Measurements from ENCODE around the gene TUBA1B. TPM values are rescaled to one million over a fixed set of nuclear protein-coding genes. Genes with fewer than 3 reads are reported as not detected.
A peak's percentile ranks its signal among the peaks of the same experiment; 100 is the strongest.

TUBA1B gene
- 1,275 and 1,742 TPM in 2 replicates for total RNA-seq (2016; rRNA removed; fragmentation: Illumina TruSeq; extraction: Trizol)
- total RNA-seq (2016; cell fraction: cytosol; rRNA removed; fragmentation: Illumina TruSeq; extraction: Trizol; ENCODE audit: low read depth): 206 and 211 TPM in 2 replicates
- 1,254 and 1,746 TPM in 2 replicates for total RNA-seq (2016; cell fraction: insoluble cytoplasmic fraction; rRNA removed; fragmentation: Illumina TruSeq; extraction: Trizol)
- 303 and 313 TPM in 2 replicates for total RNA-seq (2016; cell fraction: membrane; rRNA removed; fragmentation: Illumina TruSeq; extraction: Trizol)
- 412 and 422 TPM in 2 replicates for total RNA-seq (2016; cell fraction: nucleus; rRNA removed; fragmentation: Illumina TruSeq; extraction: Trizol)
- 1,008 and 1,353 TPM in 2 replicates for polyA plus RNA-seq (2011; rRNA removed)
- 1,199 and 1,413 TPM in 2 replicates for polyA plus RNA-seq (2011; cell fraction: cytosol; rRNA removed)
- polyA plus RNA-seq (2011; cell fraction: nucleus; rRNA removed): 271 and 295 TPM in 2 replicates
- 414 and 527 TPM in 2 replicates for polyA plus RNA-seq (2012)
- polyA plus RNA-seq (2016; cell fraction: cytosol; fragmentation: Illumina TruSeq; extraction: Trizol; ENCODE audit: low read depth): 236 and 258 TPM in 2 replicates
- polyA plus RNA-seq (2016; cell fraction: insoluble cytoplasmic fraction; fragmentation: Illumina TruSeq; extraction: Trizol; ENCODE audit: low read depth): 2,014 and 2,064 TPM in 2 replicates
- polyA plus RNA-seq (2016; cell fraction: membrane; fragmentation: Illumina TruSeq; extraction: Trizol; ENCODE audit: low read depth): 268 and 293 TPM in 2 replicates
- 567 and 603 TPM in 2 replicates for polyA plus RNA-seq (2016; cell fraction: nucleus; fragmentation: Illumina TruSeq; extraction: Trizol; ENCODE audit: insufficient read depth, low read depth)
- polyA minus RNA-seq (2011; rRNA and poly(A)+ RNA removed; ENCODE audit: low replicate concordance): 2,124 and 7,641 TPM in 2 replicates
- polyA minus RNA-seq (2011; cell fraction: cytosol; rRNA and poly(A)+ RNA removed): 381 and 450 TPM in 2 replicates
- 183 and 194 TPM in 2 replicates for polyA minus RNA-seq (2011; cell fraction: nucleus; rRNA and poly(A)+ RNA removed)
- percentile 98 among the genes with signal in this experiment for Bru-seq, nascent RNA
- percentile 100 among the genes with signal in this experiment for BruChase-seq, experiment 1, labeled RNA remaining after a 6-hour chase
- percentile 99 among the genes with signal in this experiment for BruChase-seq, experiment 2, labeled RNA remaining after a 2-hour chase
- long read RNA-seq, experiment 1, transcript TUBA1B-202 (4 exons, 1,627 nt): major isoform, 1,235 of 1,349 reads
- long read RNA-seq, experiment 1, transcript TUBA1B-201 (3 exons, 3,198 nt): minor isoform, 32 of 1,349 reads
- long read RNA-seq, experiment 1, partial matches to known transcripts: 13 of 1,349 reads
- long read RNA-seq, experiment 1, other reads (novel, unspliced or antisense): 69 of 1,349 reads
- long read RNA-seq, experiment 2, transcript TUBA1B-201 (3 exons, 3,198 nt): minor isoform, 40 of 971 reads
- long read RNA-seq, experiment 2, transcript TUBA1B-202 (4 exons, 1,627 nt): major isoform, 778 of 971 reads
- long read RNA-seq, experiment 2, partial matches to known transcripts: 27 of 971 reads
- long read RNA-seq, experiment 2, other reads (novel, unspliced or antisense): 126 of 971 reads

DNA sequence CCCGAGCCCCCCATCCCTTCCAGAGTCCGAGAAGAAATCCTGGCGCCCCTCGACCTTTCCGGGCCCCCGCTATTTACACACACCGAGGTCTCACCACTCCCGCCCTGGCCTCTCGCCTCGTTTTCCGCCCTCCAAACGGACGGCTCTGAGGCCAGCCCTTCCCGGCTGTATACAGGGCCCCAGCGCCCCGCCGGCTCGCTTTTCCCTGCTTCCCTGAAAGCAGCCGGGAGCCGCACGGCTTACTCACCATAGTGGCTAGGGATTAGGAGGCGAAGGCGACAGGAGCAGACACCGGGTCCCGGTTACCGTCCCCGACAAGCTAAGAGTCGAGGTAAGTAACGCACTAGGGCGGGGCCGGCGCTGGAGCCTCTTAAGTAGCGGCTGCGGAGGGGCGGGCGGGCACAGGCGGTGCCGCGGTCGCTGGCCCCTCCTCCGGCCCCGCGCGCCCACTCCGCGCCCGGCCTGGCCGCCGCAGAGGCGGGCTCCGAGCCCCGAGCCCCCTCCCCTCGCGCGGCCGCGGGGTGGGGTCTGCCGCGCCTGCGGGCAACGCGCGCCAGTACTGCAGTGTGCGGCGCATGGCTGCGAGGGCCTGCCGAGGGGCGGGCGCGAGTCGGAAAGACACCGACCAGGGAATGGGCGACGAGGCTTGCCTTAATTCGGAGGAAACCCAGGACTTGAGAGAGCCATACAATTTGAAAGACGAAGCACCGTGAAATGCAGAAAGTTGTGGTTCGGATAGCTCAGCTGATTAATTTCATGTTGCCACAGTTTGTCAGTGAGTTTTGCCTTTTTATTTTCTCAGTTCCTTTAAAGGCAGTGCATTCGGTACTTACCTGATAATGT, at the start of gene TUBA1B:
TUBA1B (minus strand) TSS at position 345 of the 843 bp plus-strand sequence; CDS start at position 250, 95 bp downstream.
- FAIRE-seq (no peak), ATAC-seq (peak; percentile 87), DNase-seq (ENCODE audit: low spot score) (peak; percentile 65)
- intact Hi-C loops (cut with micrococcal nuclease; ENCODE audit: unreplicated experiment) (loop anchor here (1.0 to 5.0 kb wide), 2 partner anchors 104 to 114 kb away; partner anchors contain the start of gene PRKAG1), in situ Hi-C loops (cut with HindIII; ENCODE audit: extremely low pct_ligation_motif_present, low pct_unique_long_range_greater_than_20kb) (no loop called here)
- 1% methylated on average over 28 of the region's 79 CpGs for WGBS (ENCODE audit: low lambda C conversion rate)
- POLR2A ChIA-PET: interaction anchor here (0.5 to 4.0 kb wide), 35 partner anchors 8 to 979 kb away, joined by 3 to 57 read pairs (median 3); partner anchors contain the start of genes DDX23, LMBR1L, RHEBL1 and RND1
- no TSS peak for BruUV-seq (replicated peaks)
- Histone ChIP-seq H3K79me2 (ENCODE audit: insufficient read depth, low read length) (peaks cover 19% of the 10 kb centered on the region), H2AFZ (ENCODE audit: low read length) (peak within 1 kb of the TSS; percentile 81), H3K9ac (ENCODE audit: insufficient read depth, low read depth, low read length) (peak within 1 kb of the TSS; percentile 94), H4K20me1 (ENCODE audit: insufficient read depth, low read length) (peaks cover 17% of the 10 kb centered on the region), H3K9me3 (ENCODE audit: low read length) (no peaks in the 10 kb centered on the region), H3K27ac (ENCODE audit: extremely low read length, insufficient read depth, low read length) (peak within 1 kb of the TSS; percentile 96), H3K4me2 (ENCODE audit: low read depth, low read length) (peak within 1 kb of the TSS; percentile 91), H3K4me1 (ENCODE audit: insufficient read depth, low read length) (peaks cover 45% of the 10 kb centered on the region), H3K36me3 (replicated peaks in 1 of 2; ENCODE audit: control insufficient read depth in 1 of 2, insufficient read depth in 2 of 2, low read length in 2 of 2) (peaks cover 7 to 23% of the 10 kb centered on the region in 2 experiments), H3K4me3 (replicated peaks in 1 of 3; ENCODE audit: insufficient read depth in 1 of 3, low read depth in 2 of 3, low read length in 3 of 3) (peak within 1 kb of the TSS; percentile 72 to 94 (median 82)), H3K27me3 (ENCODE audit: control insufficient read depth in 1 of 2, insufficient read depth in 2 of 2, low read length in 2 of 2) (no peaks in the 10 kb centered on the region)
- CTCF ChIA-PET (ENCODE audit: low intra/inter-chr PET ratio, low total read pairs): interaction anchor here (2.0 kb wide), 1 partner anchor 43 kb away, joined by 8 read pairs; no protein-coding TSS in a partner anchor
- TF ChIP-seq, protein P1, sequence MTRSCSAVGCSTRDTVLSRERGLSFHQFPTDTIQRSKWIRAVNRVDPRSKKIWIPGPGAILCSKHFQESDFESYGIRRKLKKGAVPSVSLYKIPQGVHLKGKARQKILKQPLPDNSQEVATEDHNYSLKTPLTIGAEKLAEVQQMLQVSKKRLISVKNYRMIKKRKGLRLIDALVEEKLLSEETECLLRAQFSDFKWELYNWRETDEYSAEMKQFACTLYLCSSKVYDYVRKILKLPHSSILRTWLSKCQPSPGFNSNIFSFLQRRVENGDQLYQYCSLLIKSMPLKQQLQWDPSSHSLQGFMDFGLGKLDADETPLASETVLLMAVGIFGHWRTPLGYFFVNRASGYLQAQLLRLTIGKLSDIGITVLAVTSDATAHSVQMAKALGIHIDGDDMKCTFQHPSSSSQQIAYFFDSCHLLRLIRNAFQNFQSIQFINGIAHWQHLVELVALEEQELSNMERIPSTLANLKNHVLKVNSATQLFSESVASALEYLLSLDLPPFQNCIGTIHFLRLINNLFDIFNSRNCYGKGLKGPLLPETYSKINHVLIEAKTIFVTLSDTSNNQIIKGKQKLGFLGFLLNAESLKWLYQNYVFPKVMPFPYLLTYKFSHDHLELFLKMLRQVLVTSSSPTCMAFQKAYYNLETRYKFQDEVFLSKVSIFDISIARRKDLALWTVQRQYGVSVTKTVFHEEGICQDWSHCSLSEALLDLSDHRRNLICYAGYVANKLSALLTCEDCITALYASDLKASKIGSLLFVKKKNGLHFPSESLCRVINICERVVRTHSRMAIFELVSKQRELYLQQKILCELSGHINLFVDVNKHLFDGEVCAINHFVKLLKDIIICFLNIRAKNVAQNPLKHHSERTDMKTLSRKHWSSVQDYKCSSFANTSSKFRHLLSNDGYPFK (CRISPR knock-in tag; IDR thresholded peaks at IDR 0.05; ENCODE audit: borderline replicate concordance): no peak; the same call in 1 of the 2 replicates
- no peak for TF ChIP-seq TEAD3 (CRISPR knock-in tag; optimal IDR thresholded peaks at IDR 0.05; ENCODE audit: borderline replicate concordance)
- TF ChIP-seq SMARCE1 (IDR thresholded peaks at IDR 0.05; ENCODE audit: borderline replicate concordance): no peak
- no peak for TF ChIP-seq NR1H2 (CRISPR knock-in tag; IDR thresholded peaks at IDR 0.05; ENCODE audit: borderline replicate concordance, low read depth)
- no peak for TF ChIP-seq PLRG1 (conservative IDR thresholded peaks at IDR 0.05)
- no peak for TF ChIP-seq ZNF781 (CRISPR knock-in tag; IDR thresholded peaks at IDR 0.05; ENCODE audit: borderline replicate concordance, not compliant biosample characterization)
- TF ChIP-seq, protein P2, sequence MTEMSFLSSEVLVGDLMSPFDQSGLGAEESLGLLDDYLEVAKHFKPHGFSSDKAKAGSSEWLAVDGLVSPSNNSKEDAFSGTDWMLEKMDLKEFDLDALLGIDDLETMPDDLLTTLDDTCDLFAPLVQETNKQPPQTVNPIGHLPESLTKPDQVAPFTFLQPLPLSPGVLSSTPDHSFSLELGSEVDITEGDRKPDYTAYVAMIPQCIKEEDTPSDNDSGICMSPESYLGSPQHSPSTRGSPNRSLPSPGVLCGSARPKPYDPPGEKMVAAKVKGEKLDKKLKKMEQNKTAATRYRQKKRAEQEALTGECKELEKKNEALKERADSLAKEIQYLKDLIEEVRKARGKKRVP (CRISPR knock-in tag; IDR thresholded peaks at IDR 0.05): no peak
- TF ChIP-seq, protein P3, sequence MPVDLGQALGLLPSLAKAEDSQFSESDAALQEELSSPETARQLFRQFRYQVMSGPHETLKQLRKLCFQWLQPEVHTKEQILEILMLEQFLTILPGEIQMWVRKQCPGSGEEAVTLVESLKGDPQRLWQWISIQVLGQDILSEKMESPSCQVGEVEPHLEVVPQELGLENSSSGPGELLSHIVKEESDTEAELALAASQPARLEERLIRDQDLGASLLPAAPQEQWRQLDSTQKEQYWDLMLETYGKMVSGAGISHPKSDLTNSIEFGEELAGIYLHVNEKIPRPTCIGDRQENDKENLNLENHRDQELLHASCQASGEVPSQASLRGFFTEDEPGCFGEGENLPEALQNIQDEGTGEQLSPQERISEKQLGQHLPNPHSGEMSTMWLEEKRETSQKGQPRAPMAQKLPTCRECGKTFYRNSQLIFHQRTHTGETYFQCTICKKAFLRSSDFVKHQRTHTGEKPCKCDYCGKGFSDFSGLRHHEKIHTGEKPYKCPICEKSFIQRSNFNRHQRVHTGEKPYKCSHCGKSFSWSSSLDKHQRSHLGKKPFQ (CRISPR knock-in tag; IDR thresholded peaks at IDR 0.05; ENCODE audit: insufficient replicate concordance): peak; percentile 69
